NCI-H345 treated with DMSO at 0.1 percent for 48 hours (cell line): ENCODE results near the gene ADGRL1.
"Not testable (repeated sequence)": the region's sequence is repeated elsewhere in the genome, so short reads cannot be mapped to it uniquely, and the experiment has no call there.

Source experiments
- DNase-seq: peaks from one replicate; lab custom pipeline; 2025; ENCODE audit not compliant: unreplicated experiment; lab: John Stamatoyannopoulos, UW

The ADGRL1 gene

DNA sequence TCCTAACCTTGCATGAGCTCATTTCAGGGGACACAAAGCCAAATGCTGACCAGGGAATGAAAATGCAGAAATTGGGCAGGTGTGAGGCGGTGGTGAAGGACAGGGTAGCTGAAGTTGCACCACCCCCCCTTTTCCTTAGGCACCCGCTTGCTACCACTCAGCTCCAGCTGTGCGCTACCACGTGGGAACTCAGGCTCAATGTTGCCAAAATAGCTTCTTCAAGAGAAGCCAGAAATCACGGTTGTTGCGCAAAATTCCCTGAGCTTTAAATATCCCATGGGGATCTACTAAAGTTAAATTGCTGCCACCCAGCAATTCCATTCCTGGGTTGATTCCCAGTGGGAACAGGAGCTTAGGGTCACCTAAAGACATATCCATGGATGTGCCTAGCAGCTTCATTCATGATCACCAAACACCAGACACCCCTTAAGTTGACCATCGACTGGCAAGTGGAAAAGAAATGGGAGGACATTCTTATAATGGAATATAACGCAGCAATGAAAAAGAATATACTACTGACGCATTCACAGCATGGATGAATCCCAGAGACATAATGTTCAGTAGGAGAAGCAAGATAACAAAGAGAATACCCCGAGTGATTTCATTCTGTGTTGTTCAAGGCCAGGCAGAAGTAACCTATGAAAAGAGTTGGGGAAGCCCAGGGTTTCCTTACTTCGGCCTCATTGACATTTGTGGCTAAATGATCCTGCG is 12.8 kb upstream of the ADGRL1 start:
- no peak for DNase-seq

DNA sequence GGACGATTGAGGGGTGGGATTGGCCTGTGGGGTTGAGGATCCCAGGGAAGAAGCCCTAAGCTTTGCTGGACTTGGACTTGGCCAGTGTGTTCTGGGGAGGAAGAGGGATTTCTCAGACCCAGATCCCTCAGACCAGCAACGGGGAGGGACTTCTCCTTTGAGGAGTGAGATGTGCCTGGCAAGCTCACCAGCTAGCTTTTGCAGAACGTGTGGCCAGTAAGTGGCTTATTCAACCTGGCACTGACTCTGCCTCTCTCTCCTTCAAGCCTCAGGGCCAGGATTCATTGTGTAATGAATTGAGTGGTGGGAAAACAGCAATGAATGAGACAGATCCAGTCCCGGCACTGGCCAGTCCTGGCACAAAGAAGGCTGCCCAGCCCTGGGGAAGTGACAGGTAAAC is 11.9 kb upstream of the ADGRL1 start:
- DNase-seq = not testable (repeated sequence)

DNA sequence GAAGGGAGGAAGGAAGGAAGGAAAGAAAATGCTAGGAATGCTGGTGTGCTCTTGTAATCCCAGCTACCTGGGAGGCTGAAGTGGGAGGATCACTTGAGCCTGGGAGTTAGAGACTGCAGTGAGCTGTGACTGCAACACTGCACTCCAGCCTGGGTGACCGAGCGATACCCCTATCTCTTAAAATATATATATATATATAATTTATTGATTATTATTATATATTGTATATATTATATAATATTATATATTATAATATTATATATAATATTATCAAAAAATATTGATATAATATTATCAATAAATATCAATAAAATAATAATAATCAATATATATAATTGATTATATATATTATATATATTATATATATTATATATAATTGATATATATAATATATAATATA is 8.6 kb upstream of the ADGRL1 start:
- DNase-seq = no peak

DNA sequence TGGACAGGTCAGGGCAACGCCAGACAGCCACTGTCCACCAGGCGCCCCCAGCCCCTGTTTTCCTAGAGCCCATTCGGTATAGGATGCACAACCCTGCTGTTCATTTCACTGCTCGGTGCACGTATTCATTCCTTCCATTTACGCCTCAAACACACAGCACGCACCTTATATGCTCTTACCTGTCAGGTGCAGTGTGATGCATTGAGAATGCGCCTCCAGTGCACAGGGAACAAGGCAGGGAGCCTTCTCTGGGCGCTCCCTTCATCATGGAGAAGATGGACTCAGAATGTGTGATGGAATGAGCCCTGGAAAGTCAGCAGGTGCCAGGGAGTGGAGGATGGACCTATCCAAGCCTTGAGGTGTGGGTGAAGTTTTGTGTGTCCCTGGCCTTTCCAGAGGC is 4.2 kb upstream of the ADGRL1 start:
- DNase-seq = not testable (repeated sequence)

DNA sequence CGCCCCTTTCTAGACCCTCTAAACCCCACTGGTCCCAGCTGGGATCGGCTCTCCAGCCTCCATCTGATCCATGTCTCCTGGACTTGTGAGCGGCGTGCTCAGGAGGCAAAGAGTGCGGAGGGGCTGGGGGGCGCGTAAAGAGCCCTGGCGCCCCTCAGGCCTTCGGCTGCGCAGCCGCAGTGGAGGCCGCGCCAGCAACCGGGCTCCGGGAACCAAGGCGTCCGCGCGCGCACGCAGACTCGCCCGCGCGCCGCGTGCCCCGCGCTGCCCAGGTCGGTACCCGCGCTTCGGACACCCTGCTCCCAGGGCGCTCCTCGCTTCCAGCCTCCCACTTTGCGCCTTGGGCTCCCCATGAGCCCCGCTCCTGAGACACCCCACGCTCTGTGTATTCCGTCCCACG is 3.4 kb upstream of the ADGRL1 start:
- not testable (repeated sequence) for DNase-seq

DNA sequence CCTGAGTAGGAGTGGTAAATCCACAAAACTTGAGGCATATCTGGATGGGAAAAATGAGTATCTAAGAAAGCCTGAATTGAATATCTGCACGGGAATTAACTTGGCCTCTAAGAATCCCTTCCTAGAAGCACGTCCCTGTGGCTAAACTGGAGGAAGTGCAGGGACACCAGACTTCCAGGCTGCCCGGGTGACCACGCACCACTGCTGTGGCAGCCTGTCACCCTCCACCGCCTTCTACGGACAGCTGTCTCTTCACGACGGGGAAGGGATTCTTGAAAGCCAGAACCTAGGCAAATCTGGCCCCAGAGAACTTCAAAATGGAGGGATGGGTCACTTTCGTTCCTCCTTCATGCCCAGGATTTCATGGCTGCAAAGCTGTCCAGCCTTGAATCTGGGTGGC is 2.5 kb upstream of the ADGRL1 start:
- not testable (repeated sequence) for DNase-seq

DNA sequence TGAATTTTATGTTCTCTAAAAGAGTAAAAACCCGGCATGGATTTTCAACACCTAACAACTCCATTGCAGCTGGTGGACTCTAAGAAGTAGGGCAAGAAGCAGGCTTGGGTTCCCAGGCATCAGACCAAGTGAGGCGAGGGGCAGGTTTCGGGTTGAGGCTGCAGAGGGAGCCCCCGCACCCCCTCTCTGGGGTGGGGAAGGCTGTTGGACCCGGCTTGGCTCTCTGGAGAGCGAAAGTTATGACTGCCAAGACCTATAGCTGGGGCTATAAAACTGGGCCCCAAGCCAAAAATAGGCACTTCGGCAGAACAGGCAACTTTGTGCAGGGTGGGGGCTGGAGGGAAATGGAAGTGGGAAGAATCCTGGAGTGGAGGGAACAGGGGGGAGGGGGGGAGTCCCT is 1.8 kb upstream of the ADGRL1 start:
- not testable (repeated sequence) for DNase-seq

DNA sequence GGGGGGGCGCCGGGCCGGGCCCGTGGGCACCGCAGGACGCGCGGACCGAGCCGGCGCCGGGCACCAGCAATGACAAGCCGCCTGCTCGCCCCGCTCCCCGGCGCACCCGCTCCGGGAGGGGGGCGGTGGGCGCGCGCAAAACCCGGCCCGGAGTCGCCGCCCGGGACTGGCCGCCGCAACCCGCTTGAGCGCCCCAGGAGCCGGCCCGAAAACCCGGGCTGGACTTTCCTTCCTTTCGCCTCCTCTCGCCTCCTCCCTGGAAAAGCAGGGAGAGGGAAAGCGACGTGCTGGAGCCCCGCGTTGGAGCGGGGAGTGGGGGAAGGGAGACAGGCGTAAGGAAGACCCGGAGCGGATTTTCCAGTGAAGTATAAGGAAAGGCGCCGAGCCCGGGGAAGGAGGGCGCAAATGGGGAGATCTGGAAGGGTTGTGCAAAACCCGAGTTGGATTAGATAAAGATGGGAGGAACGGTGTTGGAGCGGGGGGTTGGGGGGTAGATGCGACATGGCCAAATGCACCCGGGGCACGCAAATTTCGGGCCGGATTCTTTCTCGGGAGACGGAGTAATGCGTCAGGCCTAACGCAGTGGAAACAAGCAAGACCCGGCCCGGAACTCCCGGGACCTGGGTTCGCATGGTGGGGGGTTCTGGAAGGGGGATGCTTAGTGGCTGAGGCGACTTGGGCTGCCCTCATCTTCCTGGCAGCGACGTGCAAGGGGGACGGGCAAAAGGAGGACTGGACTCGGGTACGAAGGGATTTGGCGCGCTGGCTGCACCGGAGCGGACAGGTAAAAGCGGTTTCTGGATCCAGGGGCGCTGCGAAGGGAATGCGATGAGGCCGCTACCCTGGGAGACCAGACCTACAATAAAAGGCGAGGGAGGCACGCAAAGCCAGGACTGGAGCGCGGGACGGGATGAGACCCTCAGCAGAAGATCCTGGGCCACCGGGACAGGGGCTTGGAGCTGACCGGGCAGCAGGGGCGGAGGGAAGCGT is 1.1 kb upstream of the ADGRL1 start:
- peak; percentile 52 for DNase-seq

DNA sequence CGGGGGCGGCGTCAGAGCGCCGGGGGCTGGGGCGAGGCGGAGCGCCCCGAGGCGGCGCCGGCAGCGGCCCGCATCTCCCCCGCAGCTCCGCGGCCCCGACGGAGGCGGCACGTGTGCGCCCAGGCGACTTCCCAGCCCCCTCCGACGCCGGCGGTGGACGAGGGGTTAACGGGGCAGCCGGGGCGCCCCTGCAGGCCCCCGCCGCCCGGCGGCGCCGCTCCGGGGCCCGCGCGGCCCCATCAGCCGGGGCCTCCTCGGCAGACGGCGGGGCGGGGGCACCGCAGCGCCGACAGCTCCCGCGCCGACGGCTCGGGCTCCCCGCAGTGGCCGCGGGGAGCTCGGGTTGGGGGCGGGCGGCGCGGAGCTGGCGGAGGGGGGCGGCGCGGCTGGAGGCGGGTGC is 339 bp upstream of the ADGRL1 start:
- not testable (repeated sequence) for DNase-seq

DNA sequence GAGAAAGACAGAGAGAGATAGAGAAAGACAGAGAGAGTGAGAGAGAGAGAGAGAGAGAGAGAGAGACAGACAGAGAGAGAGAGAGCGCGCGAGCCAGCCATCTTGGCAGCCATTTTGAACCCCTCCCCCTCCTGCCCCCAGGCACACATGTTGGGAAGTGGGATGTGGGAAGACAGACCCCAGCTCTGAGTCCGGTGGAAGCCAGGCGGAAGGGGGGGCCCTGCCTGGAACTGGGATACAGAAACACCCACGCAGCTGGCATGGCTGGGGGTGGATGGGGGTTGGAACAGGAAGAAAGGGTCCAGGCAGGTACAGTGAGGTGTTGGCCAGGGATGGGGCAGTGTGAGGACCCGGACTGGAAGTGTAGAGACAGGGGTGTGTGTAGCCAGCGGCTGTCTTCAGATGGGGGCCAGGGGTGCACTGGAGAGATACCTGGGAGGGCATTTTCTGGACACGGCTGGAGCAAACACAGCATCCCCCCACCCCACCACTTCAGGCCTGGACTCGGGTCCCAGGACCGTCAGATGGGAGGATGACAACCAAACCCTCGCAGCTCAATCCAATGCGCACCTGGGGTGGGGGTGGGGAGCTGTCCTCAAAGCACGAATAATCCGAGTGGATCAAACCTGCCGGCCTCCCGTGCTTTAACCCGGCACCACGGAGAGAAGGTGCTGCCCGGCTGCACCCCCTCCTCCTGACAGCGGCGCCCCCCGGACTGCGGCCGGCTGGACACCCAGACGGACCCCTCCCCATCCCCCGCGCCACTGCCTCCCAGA is 1.1 kb downstream of the ADGRL1 start:
- DNase-seq = not testable (repeated sequence)

DNA sequence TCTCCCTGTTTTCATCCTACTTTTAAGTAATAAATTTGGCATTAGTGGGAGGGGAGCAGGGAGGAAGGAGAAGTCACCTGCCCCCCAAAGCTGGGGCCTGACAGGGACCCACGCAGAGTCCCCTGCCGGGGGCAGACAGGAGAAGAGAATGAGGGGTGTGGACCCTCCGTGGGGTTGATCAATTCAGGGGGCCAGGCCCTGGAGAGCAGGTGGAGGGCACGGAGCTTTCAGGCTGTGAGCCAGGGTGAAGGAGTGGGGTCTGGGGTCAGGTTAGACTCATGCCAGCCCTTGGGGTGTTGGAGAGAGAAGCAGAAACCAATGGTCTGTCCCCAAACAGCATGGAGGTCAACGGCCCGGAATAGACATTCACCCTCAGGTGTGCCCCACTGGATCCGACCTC is 1.8 kb downstream of the ADGRL1 start:
- DNase-seq = not testable (repeated sequence)

DNA sequence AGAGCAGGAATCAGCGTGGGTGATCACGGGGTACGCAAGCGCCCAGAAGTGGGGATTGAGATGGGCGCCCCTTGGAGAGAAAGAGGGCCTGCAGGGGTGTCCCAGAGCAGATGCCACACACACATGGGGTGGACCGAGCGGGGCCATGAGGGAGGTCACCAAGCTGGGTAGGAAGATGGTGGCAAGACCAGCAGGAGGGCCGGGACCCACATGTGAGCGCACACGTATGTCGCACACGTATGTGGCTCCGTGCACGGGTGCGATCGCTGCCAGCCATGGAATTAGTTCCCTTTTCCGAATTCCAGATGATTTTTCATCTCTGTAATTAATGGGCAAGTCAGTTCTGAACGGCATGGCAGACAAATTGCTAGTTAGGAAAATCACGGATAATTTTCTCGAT is 2.2 kb downstream of the ADGRL1 start:
- not testable (repeated sequence) for DNase-seq

DNA sequence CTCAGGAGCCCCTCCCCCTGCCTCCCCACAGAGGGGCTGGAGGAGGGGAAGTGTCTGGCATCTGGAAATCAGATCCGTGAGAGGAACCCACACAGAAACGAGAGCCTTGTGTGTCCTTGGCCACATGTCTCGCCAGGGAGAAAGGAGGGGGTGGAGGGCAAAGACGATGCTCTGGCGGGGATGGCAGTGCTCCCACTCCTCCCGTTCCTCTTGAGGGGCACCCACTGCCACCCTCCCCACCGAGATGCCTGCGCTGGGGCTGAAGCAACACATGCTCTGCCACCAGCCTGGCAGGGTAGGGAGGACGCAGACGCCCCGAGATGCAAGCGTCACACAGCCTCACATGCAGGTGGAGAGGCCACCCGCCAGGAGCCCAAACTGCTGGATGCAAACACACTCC is 2.8 kb downstream of the ADGRL1 start:
- DNase-seq = no peak

DNA sequence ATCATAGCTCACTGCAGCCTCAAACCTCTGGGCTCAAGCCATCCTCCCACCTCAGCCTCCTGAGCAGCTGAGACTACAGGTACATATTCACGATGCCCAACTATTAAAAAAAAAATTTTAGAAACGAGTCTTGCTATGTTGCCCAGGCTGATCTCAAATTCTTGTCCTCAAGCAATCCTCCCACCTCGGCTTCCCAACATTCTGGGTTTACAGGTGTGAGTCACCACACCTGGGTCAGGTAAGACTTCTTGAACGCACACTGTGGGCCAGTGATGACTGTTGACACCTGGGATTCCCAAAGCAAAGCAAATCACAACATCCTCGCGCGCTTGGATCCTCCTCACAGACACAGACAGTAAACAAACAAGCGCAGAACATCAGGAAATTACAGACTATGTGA is 4.5 kb downstream of the ADGRL1 start:
- DNase-seq = not testable (repeated sequence)

DNA sequence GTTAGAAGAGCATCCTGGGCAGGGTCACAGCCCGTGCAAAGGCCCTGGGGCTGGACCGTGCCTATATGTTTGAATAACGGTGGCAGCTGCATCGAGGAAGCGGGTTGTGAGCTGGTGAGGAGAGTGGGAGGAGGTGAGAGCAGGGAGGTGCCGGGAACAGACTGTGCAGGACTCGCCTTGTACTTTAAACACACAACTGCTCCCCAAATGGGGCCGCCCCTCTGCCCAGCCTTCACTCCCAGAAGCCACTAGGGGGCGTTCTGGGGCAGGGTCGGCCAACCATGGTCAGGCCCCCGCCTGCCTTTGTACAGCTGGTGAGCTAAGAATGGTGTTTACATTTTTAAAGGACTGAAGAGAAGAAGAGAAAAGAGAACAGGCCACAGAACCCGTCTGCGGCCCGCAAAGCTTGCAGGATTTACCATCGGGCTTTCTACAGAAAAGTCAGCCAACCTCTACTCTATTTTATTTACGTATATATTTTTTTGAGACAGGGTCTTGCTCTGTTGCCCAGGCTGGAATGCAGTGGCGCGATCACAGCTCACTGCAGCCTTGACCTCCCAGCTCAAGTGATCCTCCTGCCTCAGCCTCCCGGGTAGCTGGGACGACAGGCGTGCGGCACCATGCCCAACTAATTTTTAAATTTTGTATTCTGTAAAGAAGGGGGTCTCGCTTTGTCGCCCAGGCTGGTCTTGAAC is 5.7 kb downstream of the ADGRL1 start:
- DNase-seq = not testable (repeated sequence)

DNA sequence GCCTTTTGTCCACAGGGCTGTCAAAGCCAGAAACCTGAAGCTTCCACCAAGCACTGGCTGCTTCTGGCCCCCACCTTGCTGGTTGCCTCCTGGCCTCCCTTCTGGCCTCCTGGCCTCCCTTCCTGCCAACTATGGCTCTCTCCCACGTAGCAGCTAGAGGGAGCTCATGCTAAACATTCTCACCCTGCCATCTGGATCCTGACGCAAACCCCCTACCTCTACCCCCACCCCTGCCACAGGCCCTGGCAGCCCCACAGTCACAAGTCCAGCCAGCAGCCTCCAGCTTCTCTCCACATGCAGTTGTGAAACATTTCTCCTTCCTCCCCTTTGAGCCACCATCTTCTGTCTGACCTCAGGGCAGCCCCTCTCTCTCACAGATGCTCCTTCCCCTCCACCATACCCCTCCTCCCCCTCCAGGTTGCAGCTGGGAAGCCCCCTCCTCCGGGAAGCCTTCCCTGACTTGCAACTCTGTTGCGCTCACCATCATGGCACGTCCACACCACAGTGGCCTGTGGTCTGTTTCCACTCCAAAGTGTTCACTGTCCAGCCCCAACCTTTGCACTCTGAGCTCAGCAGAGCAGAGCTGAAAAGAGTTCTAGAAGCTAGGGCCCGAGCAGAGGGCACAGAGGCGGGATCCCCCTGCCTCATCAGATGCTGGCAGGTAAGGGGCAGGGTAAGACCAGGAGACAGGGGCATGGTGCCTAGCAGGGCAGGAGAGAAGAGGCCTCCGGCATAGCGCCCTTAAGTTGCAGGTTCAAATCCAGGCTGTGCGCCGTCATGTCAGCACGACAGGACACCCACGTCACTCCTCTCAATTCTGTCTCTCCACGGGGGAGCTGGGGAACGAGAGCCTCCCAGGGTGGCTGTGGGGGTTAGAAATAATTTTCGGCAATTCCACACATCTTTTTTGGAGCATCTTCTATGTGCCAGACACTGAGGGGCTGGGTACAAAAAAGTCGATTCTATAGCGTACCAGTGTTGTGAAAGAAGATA is 7.3 kb downstream of the ADGRL1 start:
- DNase-seq = no peak

DNA sequence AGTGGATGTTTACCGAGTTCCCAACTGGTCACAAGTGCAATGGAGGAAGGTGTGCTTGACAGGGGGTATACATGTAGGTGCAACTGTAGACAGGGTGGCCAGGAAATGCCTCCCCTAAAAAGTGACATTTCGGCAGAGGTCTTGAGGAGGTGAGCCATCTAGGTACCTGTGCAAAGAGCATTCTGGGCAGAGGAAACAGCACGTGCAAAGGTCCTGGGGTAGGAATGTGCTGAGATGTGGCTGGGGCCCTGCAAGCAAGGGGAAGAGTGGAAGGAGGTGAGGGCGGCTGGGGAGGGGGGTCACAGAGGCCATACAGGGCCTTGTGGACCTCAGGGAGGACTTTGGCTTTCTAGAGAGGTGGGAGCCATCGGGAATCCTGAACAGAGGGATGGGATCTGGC is 8.1 kb downstream of the ADGRL1 start:
- no peak for DNase-seq

DNA sequence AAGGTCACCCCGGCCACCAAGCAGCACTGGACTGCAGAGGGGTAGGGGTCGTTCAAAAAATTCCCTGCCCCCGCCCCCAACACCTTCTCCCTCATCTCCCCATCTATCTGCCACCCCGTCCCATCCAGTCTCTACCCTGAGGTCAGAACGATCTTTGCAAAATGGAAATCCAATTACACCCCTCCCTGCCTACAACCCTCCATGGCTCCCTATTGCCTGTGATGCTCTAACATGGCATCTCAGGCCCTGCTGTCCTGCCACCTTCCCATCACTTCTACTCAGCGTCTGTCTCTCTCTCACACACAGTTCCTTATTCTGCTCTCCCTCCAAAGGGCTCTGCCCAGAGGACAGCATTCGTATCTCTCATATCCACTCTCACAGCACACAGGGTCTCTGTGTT is 8.7 kb downstream of the ADGRL1 start:
- not testable (repeated sequence) for DNase-seq

DNA sequence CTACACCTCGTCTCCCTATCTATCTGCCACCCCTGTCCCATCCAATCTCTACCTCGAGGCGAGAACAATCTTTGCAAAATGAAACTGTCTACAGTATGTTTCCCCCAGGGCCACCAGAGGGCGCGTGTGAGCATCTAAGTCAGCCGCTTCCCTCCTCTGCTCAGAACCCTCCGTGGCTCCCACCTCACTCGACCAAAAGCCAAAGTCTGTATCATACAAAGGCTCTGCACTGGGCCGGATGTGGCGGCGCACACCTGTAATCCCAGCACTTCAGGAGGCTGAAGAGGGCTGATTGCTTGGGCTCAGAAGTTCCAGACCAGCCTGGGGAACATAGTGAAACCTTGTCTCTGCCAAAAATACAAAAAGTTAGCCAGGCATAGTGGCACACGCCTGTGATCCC is 9.9 kb downstream of the ADGRL1 start:
- not testable (repeated sequence) for DNase-seq
